OCI-LY7 (cell line): ENCODE data around the gene FMR1. TPM values are rescaled to one million over a fixed set of nuclear protein-coding genes. Genes with fewer than 3 reads are reported as not detected.

Experiments
- BruUV-seq: library from RNA; stranded (reverse); fragments of 400-500 nt; replicated peaks from 2 replicates; lab custom pipeline; 2021; lab: Mats Ljungman, UMichigan
- CTCF ChIA-PET: fragments of 300-600 bp; sonication (Branson Sonifier 250); formaldehyde crosslinking; loops from one replicate; lab custom pipeline; 2022; ENCODE audit warnings: antibody characterized with exemption; ENCODE audit not compliant: unreplicated experiment; lab: Charles Lee
- POLR2A ChIA-PET: fragments of 300-600 bp; sonication (Branson Sonifier 250); formaldehyde crosslinking; loops from one replicate; lab custom pipeline; 2022; ENCODE audit warnings: antibody characterized with exemption; lab: Charles Lee
- DNase-seq: peaks from one replicate; pipeline ENCODE4 v3.0.0-alpha.2; 2015; ENCODE audit warnings: low spot score
- H2AFZ ChIP-seq: fragments of 200-600 bp; sonication (generic), shearing (Covaris generic); 2 replicates; pipeline ENCODE4 v1.6.1; 2014; ENCODE audit warnings: mild to moderate bottlenecking, antibody characterized with exemption, low read length, moderate library complexity
- H3K27ac ChIP-seq: fragments of 200-600 bp; sonication (generic); 2 replicates; pipeline ENCODE4 v1.5.1; 2014; ENCODE audit warnings: mixed run types, low read depth, mild to moderate bottlenecking, moderate library complexity, low read length, inconsistent platforms; ENCODE audit not compliant: poor library complexity, severe bottlenecking
- H3K36me3 ChIP-seq: fragments of 200-600 bp; sonication (generic); 2 replicates; pipeline ENCODE4 v1.6.1; 2014; ENCODE audit warnings: mild to moderate bottlenecking, antibody characterized with exemption, low read length, moderate library complexity, mixed read lengths; ENCODE audit not compliant: insufficient read depth
- H3K4me1 ChIP-seq: fragments of 200-600 bp; sonication (generic); 2 replicates; pipeline ENCODE4 v1.5.1; 2014; ENCODE audit warnings: mild to moderate bottlenecking, low read length; ENCODE audit not compliant: insufficient read depth, poor library complexity, severe bottlenecking
- H3K4me2 ChIP-seq: fragments of 200-600 bp; sonication (generic); 2 replicates; pipeline ENCODE4 v1.6.1; 2014; ENCODE audit warnings: mild to moderate bottlenecking, low read length
- H3K4me3 ChIP-seq: fragments of 200-600 bp; sonication (generic); 2 replicates; pipeline ENCODE4 v1.5.1; 2014; ENCODE audit warnings: mild to moderate bottlenecking, low read depth, low read length; ENCODE audit not compliant: poor library complexity, severe bottlenecking
- H3K79me2 ChIP-seq: fragments of 200-600 bp; sonication (generic); 2 replicates; pipeline ENCODE4 v1.6.1; 2016; ENCODE audit warnings: low read depth, mild to moderate bottlenecking, low read length, moderate library complexity, mixed read lengths; ENCODE audit not compliant: insufficient read depth
- H3K9me2 ChIP-seq: fragments of 200-600 bp; sonication (generic); 2 replicates; pipeline ENCODE4 v1.6.1; 2016; ENCODE audit warnings: mild to moderate bottlenecking, low read length, mixed read lengths; ENCODE audit not compliant: insufficient read depth
- H3K9me3 ChIP-seq: fragments of 200-600 bp; sonication (generic); 2 replicates; pipeline ENCODE4 v1.6.1; 2014; ENCODE audit warnings: mild to moderate bottlenecking, mixed run types, low read length, mixed read lengths
- H4K20me1 ChIP-seq: fragments of 200-600 bp; sonication (generic); 2 replicates; pipeline ENCODE4 v1.6.1; 2014; ENCODE audit warnings: mild to moderate bottlenecking, antibody characterized with exemption, low read length, moderate library complexity, mixed read lengths; ENCODE audit not compliant: insufficient read depth
- CTCF ChIP-seq: fragments of 200-600 bp; sonication (generic); conservative IDR thresholded peaks from 2 replicates; pipeline ENCODE4 v1.5.1; 2014; ENCODE audit warnings: mild to moderate bottlenecking, antibody characterized with exemption, low read length, moderate library complexity, mixed read lengths
- EZH2phosphoT487 ChIP-seq: fragments of 200-600 bp; sonication (generic); IDR thresholded peaks from 2 replicates; pipeline ENCODE4 v1.6.1; 2018; ENCODE audit warnings: low read depth, borderline replicate concordance, mild to moderate bottlenecking, mixed run types, antibody characterized with exemption, low read length, moderate library complexity, mixed read lengths
- intact Hi-C: fragments of 100-400 bp; cut with micrococcal nuclease; formaldehyde crosslinking; loops from one replicate; pipeline ENCODE4 v1.10.0; 2022; ENCODE audit not compliant: unreplicated experiment
- total RNA-seq, 2 experiments: library from RNA; depleted of rRNA in 1 of 2; stranded (reverse); fragments of >200 nt in 1 of 2; shearing (Covaris generic) in 1 of 2; gene quantifications; 2 replicates each; pipeline ENCODE4 v1.2.3, GENCODE V29; 2014 to 2022

The FMR1 gene
- total RNA-seq, 2 experiments from 2014 or later: 19.6 to 46.7 TPM

- no peaks in the 10 kb centered on the region for H4K20me1 ChIP-seq
- no peak for DNase-seq
- no peaks in the 10 kb centered on the region for H3K9me3 ChIP-seq
- POLR2A ChIA-PET: interaction anchor here (0.7 kb wide), 1 partner anchor 579 kb away, joined by 4 read pairs; no protein-coding TSS in a partner anchor
- no peaks in the 10 kb centered on the region for H3K79me2 ChIP-seq
- no peak for TF ChIP-seq EZH2phosphoT487
- TF ChIP-seq CTCF: no peak
- no peak overlapping the region for H3K4me2 ChIP-seq
- H3K36me3 ChIP-seq: no peaks in the 10 kb centered on the region
- CTCF ChIA-PET: no interaction called here
- no peaks in the 10 kb centered on the region for H3K9me2 ChIP-seq
- H3K27ac ChIP-seq: no peak overlapping the region
- no peaks in the 10 kb centered on the region for H3K4me1 ChIP-seq
- H3K4me3 ChIP-seq: no peak overlapping the region
- intact Hi-C loops: no loop called here
- H2AFZ ChIP-seq: no peak overlapping the region
- no TSS peak for BruUV-seq
Measured at GRCh38 chrX:147890756-147891155, 21.0 kb upstream of the FMR1 start.

- Histone ChIP-seq H3K36me3 (no peaks in the 10 kb centered on the region), H2AFZ (no peak overlapping the region), H3K9me3 (no peaks in the 10 kb centered on the region), H3K4me3 (no peak overlapping the region), H3K79me2 (no peaks in the 10 kb centered on the region), H3K4me2 (no peak overlapping the region), H4K20me1 (no peaks in the 10 kb centered on the region), H3K27ac (no peak overlapping the region), H3K4me1 (no peaks in the 10 kb centered on the region), H3K9me2 (no peaks in the 10 kb centered on the region)
- BruUV-seq: no TSS peak
- DNase-seq: no peak
- intact Hi-C loops: no loop called here
- ChIA-PET CTCF (no interaction called here), POLR2A (no interaction called here)
- TF ChIP-seq EZH2phosphoT487 (no peak), CTCF (no peak)
Measured at GRCh38 chrX:147891896-147892295, 19.8 kb upstream of the FMR1 start.

GRCh38 chrX:147893741-147894140 lies 18.0 kb upstream of the FMR1 start:
- no peaks in the 10 kb centered on the region for H3K79me2 ChIP-seq
- no peak for DNase-seq
- no TSS peak for BruUV-seq
- no peaks in the 10 kb centered on the region for H3K9me3 ChIP-seq
- intact Hi-C loops: no loop called here
- H3K27ac ChIP-seq: no peak overlapping the region
- no peak for TF ChIP-seq CTCF
- TF ChIP-seq EZH2phosphoT487: no peak
- POLR2A ChIA-PET: no interaction called here
- no peaks in the 10 kb centered on the region for H3K4me1 ChIP-seq
- H3K4me2 ChIP-seq: no peak overlapping the region
- no peaks in the 10 kb centered on the region for H3K9me2 ChIP-seq
- CTCF ChIA-PET: no interaction called here
- no peak overlapping the region for H2AFZ ChIP-seq
- no peak overlapping the region for H3K4me3 ChIP-seq
- no peaks in the 10 kb centered on the region for H3K36me3 ChIP-seq
- H4K20me1 ChIP-seq: no peaks in the 10 kb centered on the region
